GM18867 (cell line): Measurements from ENCODE around the gene LAMC2.
A peak's percentile ranks its signal among the peaks of the same experiment; 100 is the strongest.
"Not testable (repeated sequence)": the region's sequence is repeated elsewhere in the genome, so short reads cannot be mapped to it uniquely, and the experiment has no call there.

ENCODE experiments used
- ATAC-seq: cut with Tn5 transposase; IDR thresholded peaks from one replicate; pipeline ENCODE4 v1.9.1; 2021; ENCODE audit warnings: mild to moderate bottlenecking, moderate library complexity; ENCODE audit not compliant: unreplicated experiment

LAMC2 gene

GRCh38 chr1:183236158-183236725 lies 50.2 kb downstream of the LAMC2 start:
- no peak for ATAC-seq

- no peak for ATAC-seq
Observed at GRCh38 chr1:183237046-183237445, 51.0 kb downstream of the LAMC2 start.

- ATAC-seq: no peak
Observed at GRCh38 chr1:183238071-183238470, 52.0 kb downstream of the LAMC2 start.

- peak; percentile 72 for ATAC-seq
Observed at GRCh38 chr1:183239220-183239742, 53.2 kb downstream of the LAMC2 start.

GRCh38 chr1:183239793-183240525 lies 53.9 kb downstream of the LAMC2 start:
- no peak for ATAC-seq

GRCh38 chr1:183240526-183240825 lies 54.4 kb downstream of the LAMC2 start:
- ATAC-seq: no peak

GRCh38 chr1:183240853-183241252 lies 54.8 kb downstream of the LAMC2 start:
- ATAC-seq: not testable (repeated sequence)

GRCh38 chr1:183241471-183241870 lies 55.4 kb downstream of the LAMC2 start:
- ATAC-seq: no peak

GRCh38 chr1:183242556-183242955 lies 56.5 kb downstream of the LAMC2 start:
- ATAC-seq: no peak

- no peak for ATAC-seq
Observed at GRCh38 chr1:183243161-183244050, 57.3 kb downstream of the LAMC2 start.

- ATAC-seq: no peak
Observed at GRCh38 chr1:183244466-183244865, 58.4 kb downstream of the LAMC2 start.

- ATAC-seq: no peak
Observed at GRCh38 chr1:183245357-183245756, 59.3 kb downstream of the LAMC2 start.

GRCh38 chr1:183246436-183246835 lies 60.4 kb downstream of the LAMC2 start:
- ATAC-seq: no peak

- no peak for ATAC-seq
Observed at GRCh38 chr1:183247066-183247465, 61.0 kb downstream of the LAMC2 start.

GRCh38 chr1:183247484-183247883 lies 61.4 kb downstream of the LAMC2 start:
- no peak for ATAC-seq

GRCh38 chr1:183247931-183248330 lies 61.9 kb downstream of the LAMC2 start:
- no peak for ATAC-seq

GRCh38 chr1:183248989-183249691 lies 63.1 kb downstream of the LAMC2 start:
- no peak for ATAC-seq

GRCh38 chr1:183249941-183250452 lies 63.9 kb downstream of the LAMC2 start:
- ATAC-seq: no peak

GRCh38 chr1:183251101-183251958 lies 65.3 kb downstream of the LAMC2 start:
- ATAC-seq: no peak

- no peak for ATAC-seq
Observed at GRCh38 chr1:183251959-183252450, 65.9 kb downstream of the LAMC2 start.
